Liver (tissue), 9 donors: ENCODE results near the gene RIT2. TPM values are rescaled to one million over a fixed set of nuclear protein-coding genes. Genes with fewer than 3 reads are reported as not detected.

Source experiments
- DNase-seq: peaks from one replicate; pipeline ENCODE4 v3.0.0-alpha.2; 2017; ENCODE audit warnings: low spot score
- H3K27ac ChIP-seq, 2 donors: one replicate each; pipeline ENCODE4 v1.7.0; 2013; ENCODE audit warnings: inconsistent platforms in 2 of 2, low read length in 2 of 2, control low read depth in 1 of 2, low read depth in 1 of 2, mild to moderate bottlenecking in 1 of 2
- H3K27me3 ChIP-seq, 4 donors: one replicate each; pipeline versions ENCODE4 v1.6.1 to v1.7.0; 2013; ENCODE audit warnings: low read length in 3 of 4, inconsistent platforms in 1 of 4, mild to moderate bottlenecking in 1 of 4, moderate library complexity in 1 of 4; ENCODE audit not compliant: control insufficient read depth in 4 of 4, insufficient read depth in 4 of 4
- H3K36me3 ChIP-seq, 4 donors: one replicate each; pipeline versions ENCODE4 v1.6.1 to v1.7.0; 2013; ENCODE audit warnings: low read length in 3 of 4, mild to moderate bottlenecking in 3 of 4, low read depth in 1 of 4, moderate library complexity in 1 of 4; ENCODE audit not compliant: control insufficient read depth in 4 of 4, insufficient read depth in 3 of 4
- H3K4me1 ChIP-seq, 4 donors: one replicate each; pipeline versions ENCODE4 v1.6.1 to v1.7.0; 2013; ENCODE audit warnings: low read length in 3 of 4, mild to moderate bottlenecking in 3 of 4, moderate library complexity in 1 of 4; ENCODE audit not compliant: control insufficient read depth in 4 of 4, insufficient read depth in 4 of 4
- H3K4me3 ChIP-seq, 3 donors: one replicate each; pipeline versions ENCODE4 v1.6.1 to v1.7.0; 2013; ENCODE audit warnings: low read length in 3 of 3, control low read depth in 1 of 3, low read depth in 1 of 3, mild to moderate bottlenecking in 1 of 3
- H3K9ac ChIP-seq, 2 donors: one replicate each; pipeline ENCODE4 v1.7.0; 2013; ENCODE audit warnings: low read length in 2 of 2, mild to moderate bottlenecking in 2 of 2, moderate library complexity in 2 of 2, control low read depth in 1 of 2, low read depth in 1 of 2
- H3K9me3 ChIP-seq, 4 donors: one replicate each; pipeline versions ENCODE4 v1.6.1 to v1.7.0; 2013; ENCODE audit warnings: low read length in 3 of 4; ENCODE audit not compliant: control insufficient read depth in 4 of 4
- EGR1 ChIP-seq, 2 donors: IDR thresholded peaks; 2 replicates each; pipeline ENCODE4 v1.6.1; 2016 to 2018; ENCODE audit warnings: antibody characterized with exemption in 2 of 2, low read depth in 2 of 2
- FOXA1 ChIP-seq: IDR thresholded peaks from 2 replicates; pipeline ENCODE4 v1.6.1; 2016; ENCODE audit warnings: antibody characterized with exemption
- FOXA2 ChIP-seq: IDR thresholded peaks from 2 replicates; pipeline ENCODE4 v1.6.1; 2016; ENCODE audit warnings: antibody characterized with exemption
- GABPA ChIP-seq, 2 donors: IDR thresholded peaks in 1 of 2; conservative IDR thresholded peaks in 1 of 2; 2 replicates each; pipeline ENCODE4 v1.6.1; 2016; ENCODE audit warnings: antibody characterized with exemption in 2 of 2, mild to moderate bottlenecking in 1 of 2, moderate library complexity in 1 of 2
- HNF4A ChIP-seq, 2 donors: conservative IDR thresholded peaks; 2 replicates each; pipeline ENCODE4 v1.6.1; 2016; ENCODE audit warnings: antibody characterized with exemption in 2 of 2, mild to moderate bottlenecking in 2 of 2
- HNF4G ChIP-seq: IDR thresholded peaks from 2 replicates; pipeline ENCODE4 v1.6.1; 2016; ENCODE audit warnings: antibody characterized with exemption
- JUND ChIP-seq, 2 donors: IDR thresholded peaks; 2 replicates each; pipeline ENCODE4 v1.6.1; 2016; ENCODE audit warnings: antibody characterized with exemption in 2 of 2
- NR2F2 ChIP-seq: IDR thresholded peaks from 2 replicates; pipeline ENCODE4 v1.6.1; 2016; ENCODE audit warnings: antibody characterized with exemption
- RAD21 ChIP-seq, 2 donors: IDR thresholded peaks; 2 replicates each; pipeline ENCODE4 v1.6.1; 2016; ENCODE audit warnings: antibody characterized with exemption in 2 of 2, mild to moderate bottlenecking in 2 of 2
- RXRA ChIP-seq, 2 donors: IDR thresholded peaks; 2 replicates each; pipeline ENCODE4 v1.6.1; 2017 to 2018; ENCODE audit warnings: antibody characterized with exemption in 2 of 2, mild to moderate bottlenecking in 1 of 2
- SP1 ChIP-seq: IDR thresholded peaks from 2 replicates; pipeline ENCODE4 v1.6.1; 2018; ENCODE audit warnings: antibody characterized with exemption, mild to moderate bottlenecking
- TAF1 ChIP-seq: conservative IDR thresholded peaks from 2 replicates; pipeline ENCODE4 v1.6.1; 2016; ENCODE audit warnings: antibody characterized with exemption, mild to moderate bottlenecking
- YY1 ChIP-seq: IDR thresholded peaks from 2 replicates; pipeline ENCODE4 v1.6.1; 2016; ENCODE audit warnings: antibody characterized with exemption, mild to moderate bottlenecking
- WGBS: extraction: QIAGEN DNeasy Blood & Tissue Kit; methylation state at CpG from one replicate; pipeline ENCODE4 v1.1.7; 2013; 5-methylcytosine and 5-hydroxymethylcytosine counted together
- polyA plus RNA-seq, 2 donors: library from polyadenylated mRNA; stranded (reverse) in 1 of 2; unstranded in 1 of 2; fragments of 200-250 nt in 1 of 2; fragments of >200 nt in 1 of 2; fragmentation: Nextera tagmentation in 1 of 2; extraction: Ambion mirVana in 1 of 2; gene quantifications; one replicate each; pipeline versions ENCODE4 v1.2.1 to v1.2.3, GENCODE V29; 2013 to 2015
- total RNA-seq, 2 donors: library from RNA; depleted of rRNA; stranded (reverse); fragments of >200 nt; gene quantifications; one replicate each; pipeline ENCODE4 v1.2.3, GENCODE V29; 2014
- TF ChIP-seq, protein P1 (sequence below): IDR thresholded peaks from 2 replicates; pipeline ENCODE4 v1.6.1; 2016; ENCODE audit warnings: antibody characterized with exemption
- TF ChIP-seq, protein P2 (sequence below): IDR thresholded peaks from 2 replicates; pipeline ENCODE4 v1.6.1; 2016; ENCODE audit warnings: antibody characterized with exemption
- TF ChIP-seq, protein P3 (sequence below): fragments of 150-350 bp; IDR thresholded peaks from 2 replicates; pipeline ENCODE4 v1.5.1; 2017; ENCODE audit warnings: improper control_type of control experiment, low read depth, low read length; ENCODE audit not compliant: missing input control
- TF ChIP-seq, protein P4 (sequence below): IDR thresholded peaks from 2 replicates; pipeline ENCODE4 v1.6.1; 2016; ENCODE audit warnings: antibody characterized with exemption, mild to moderate bottlenecking
- TF ChIP-seq, protein P5 (sequence below): IDR thresholded peaks from 2 replicates; pipeline ENCODE4 v1.6.1; 2016; ENCODE audit warnings: antibody characterized with exemption
- donor health status: healthy.
- donor health status: healthy.
- donor health status: healthy.
- donor health status: healthy.
- donor health status: healthy.

Gene RIT2
- total and polyA plus RNA-seq, 4 donors, result not detected

DNA sequence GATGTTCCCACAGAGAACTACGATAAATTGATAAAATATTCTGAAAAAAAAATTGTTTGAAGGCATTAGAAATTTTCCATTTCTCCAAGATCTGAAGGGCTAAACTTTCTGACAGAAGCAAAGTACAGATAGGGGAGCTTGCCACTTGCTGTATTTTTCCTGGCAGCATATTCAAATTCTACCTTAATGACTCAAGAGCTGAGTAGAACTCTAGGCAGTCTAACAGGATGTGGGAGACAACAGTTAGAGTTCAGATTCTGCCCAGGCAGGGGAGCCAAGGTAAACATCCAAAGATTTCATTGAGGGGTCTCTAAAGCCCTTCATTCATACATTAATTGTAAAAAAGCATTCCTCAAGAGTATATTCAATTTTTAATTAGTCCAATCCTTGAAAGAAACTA lies 46.0 kb upstream of the RIT2 start:
- Histone ChIP-seq H3K4me1 (no peaks in the 10 kb centered on the region), H3K27ac (no peak overlapping the region), H3K9me3 (peaks cover 0 to 1% (median under 1%) of the 10 kb centered on the region in 4 donors), H3K36me3 (no peaks in the 10 kb centered on the region), H3K9ac (no peak overlapping the region), H3K4me3 (no peak overlapping the region), H3K27me3 (no peaks in the 10 kb centered on the region)
- TF ChIP-seq RXRA (IDR thresholded peaks at IDR 0.05) (no peak), RAD21 (IDR thresholded peaks at IDR 0.05) (no peak), SP1 (no peak), FOXA1 (no peak), FOXA2 (no peak), GABPA (IDR thresholded peaks at IDR 0.05 in 1 of 2, conservative IDR thresholded peaks at IDR 0.05 in 1 of 2) (no peak), NR2F2 (no peak), HNF4A (conservative IDR thresholded peaks at IDR 0.05) (no peak), JUND (IDR thresholded peaks at IDR 0.05) (no peak)
- TF ChIP-seq, protein P1, sequence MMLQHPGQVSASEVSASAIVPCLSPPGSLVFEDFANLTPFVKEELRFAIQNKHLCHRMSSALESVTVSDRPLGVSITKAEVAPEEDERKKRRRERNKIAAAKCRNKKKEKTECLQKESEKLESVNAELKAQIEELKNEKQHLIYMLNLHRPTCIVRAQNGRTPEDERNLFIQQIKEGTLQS, result no peak
- TF ChIP-seq, protein P2, sequence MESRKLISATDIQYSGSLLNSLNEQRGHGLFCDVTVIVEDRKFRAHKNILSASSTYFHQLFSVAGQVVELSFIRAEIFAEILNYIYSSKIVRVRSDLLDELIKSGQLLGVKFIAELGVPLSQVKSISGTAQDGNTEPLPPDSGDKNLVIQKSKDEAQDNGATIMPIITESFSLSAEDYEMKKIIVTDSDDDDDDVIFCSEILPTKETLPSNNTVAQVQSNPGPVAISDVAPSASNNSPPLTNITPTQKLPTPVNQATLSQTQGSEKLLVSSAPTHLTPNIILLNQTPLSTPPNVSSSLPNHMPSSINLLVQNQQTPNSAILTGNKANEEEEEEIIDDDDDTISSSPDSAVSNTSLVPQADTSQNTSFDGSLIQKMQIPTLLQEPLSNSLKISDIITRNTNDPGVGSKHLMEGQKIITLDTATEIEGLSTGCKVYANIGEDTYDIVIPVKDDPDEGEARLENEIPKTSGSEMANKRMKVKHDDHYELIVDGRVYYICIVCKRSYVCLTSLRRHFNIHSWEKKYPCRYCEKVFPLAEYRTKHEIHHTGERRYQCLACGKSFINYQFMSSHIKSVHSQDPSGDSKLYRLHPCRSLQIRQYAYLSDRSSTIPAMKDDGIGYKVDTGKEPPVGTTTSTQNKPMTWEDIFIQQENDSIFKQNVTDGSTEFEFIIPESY, result no peak
- TF ChIP-seq, protein P3, sequence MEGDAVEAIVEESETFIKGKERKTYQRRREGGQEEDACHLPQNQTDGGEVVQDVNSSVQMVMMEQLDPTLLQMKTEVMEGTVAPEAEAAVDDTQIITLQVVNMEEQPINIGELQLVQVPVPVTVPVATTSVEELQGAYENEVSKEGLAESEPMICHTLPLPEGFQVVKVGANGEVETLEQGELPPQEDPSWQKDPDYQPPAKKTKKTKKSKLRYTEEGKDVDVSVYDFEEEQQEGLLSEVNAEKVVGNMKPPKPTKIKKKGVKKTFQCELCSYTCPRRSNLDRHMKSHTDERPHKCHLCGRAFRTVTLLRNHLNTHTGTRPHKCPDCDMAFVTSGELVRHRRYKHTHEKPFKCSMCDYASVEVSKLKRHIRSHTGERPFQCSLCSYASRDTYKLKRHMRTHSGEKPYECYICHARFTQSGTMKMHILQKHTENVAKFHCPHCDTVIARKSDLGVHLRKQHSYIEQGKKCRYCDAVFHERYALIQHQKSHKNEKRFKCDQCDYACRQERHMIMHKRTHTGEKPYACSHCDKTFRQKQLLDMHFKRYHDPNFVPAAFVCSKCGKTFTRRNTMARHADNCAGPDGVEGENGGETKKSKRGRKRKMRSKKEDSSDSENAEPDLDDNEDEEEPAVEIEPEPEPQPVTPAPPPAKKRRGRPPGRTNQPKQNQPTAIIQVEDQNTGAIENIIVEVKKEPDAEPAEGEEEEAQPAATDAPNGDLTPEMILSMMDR, result no peak
- DNase-seq, result no peak
- WGBS, result 68% methylated on average over 1 of the region's 1 CpG

DNA sequence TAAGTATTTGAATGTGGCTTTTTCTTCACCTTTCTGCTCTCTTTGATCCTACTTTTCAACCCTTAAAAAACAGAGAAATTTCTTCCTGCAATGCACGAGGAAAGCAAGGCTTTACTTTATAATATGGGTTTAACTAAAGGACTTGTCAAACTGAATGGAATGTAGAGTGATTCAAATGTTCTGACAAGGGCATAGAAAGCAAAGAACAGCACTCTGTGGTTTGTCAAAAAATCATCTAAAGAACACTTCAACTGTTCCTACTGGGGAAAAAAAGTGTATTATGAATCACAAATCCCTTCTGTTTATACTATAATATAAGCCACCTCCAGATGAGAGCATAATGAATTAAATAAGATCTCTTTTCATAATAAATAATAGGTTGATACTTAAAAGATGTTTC lies 45.0 kb upstream of the RIT2 start:
- 58% methylated on average over 1 of the region's 1 CpG for WGBS
- Histone ChIP-seq H3K36me3 (no peaks in the 10 kb centered on the region), H3K27ac (no peak overlapping the region), H3K4me3 (no peak overlapping the region), H3K4me1 (no peaks in the 10 kb centered on the region), H3K9ac (no peak overlapping the region), H3K27me3 (no peaks in the 10 kb centered on the region), H3K9me3 (no peaks in the 10 kb centered on the region)
- TF ChIP-seq, protein P4, sequence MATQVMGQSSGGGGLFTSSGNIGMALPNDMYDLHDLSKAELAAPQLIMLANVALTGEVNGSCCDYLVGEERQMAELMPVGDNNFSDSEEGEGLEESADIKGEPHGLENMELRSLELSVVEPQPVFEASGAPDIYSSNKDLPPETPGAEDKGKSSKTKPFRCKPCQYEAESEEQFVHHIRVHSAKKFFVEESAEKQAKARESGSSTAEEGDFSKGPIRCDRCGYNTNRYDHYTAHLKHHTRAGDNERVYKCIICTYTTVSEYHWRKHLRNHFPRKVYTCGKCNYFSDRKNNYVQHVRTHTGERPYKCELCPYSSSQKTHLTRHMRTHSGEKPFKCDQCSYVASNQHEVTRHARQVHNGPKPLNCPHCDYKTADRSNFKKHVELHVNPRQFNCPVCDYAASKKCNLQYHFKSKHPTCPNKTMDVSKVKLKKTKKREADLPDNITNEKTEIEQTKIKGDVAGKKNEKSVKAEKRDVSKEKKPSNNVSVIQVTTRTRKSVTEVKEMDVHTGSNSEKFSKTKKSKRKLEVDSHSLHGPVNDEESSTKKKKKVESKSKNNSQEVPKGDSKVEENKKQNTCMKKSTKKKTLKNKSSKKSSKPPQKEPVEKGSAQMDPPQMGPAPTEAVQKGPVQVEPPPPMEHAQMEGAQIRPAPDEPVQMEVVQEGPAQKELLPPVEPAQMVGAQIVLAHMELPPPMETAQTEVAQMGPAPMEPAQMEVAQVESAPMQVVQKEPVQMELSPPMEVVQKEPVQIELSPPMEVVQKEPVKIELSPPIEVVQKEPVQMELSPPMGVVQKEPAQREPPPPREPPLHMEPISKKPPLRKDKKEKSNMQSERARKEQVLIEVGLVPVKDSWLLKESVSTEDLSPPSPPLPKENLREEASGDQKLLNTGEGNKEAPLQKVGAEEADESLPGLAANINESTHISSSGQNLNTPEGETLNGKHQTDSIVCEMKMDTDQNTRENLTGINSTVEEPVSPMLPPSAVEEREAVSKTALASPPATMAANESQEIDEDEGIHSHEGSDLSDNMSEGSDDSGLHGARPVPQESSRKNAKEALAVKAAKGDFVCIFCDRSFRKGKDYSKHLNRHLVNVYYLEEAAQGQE, result no peak
- TF ChIP-seq FOXA2, result no peak
- no peak for TF ChIP-seq NR2F2
- no peak for TF ChIP-seq HNF4G
- no peak for TF ChIP-seq RXRA (IDR thresholded peaks at IDR 0.05)
- no peak for TF ChIP-seq YY1
- TF ChIP-seq RAD21 (IDR thresholded peaks at IDR 0.05), result no peak
- TF ChIP-seq GABPA (IDR thresholded peaks at IDR 0.05 in 1 of 2, conservative IDR thresholded peaks at IDR 0.05 in 1 of 2), result no peak
- no peak for TF ChIP-seq JUND (IDR thresholded peaks at IDR 0.05)
- no peak for TF ChIP-seq EGR1 (IDR thresholded peaks at IDR 0.05; ENCODE audit: low read depth in 2 of 2)
- TF ChIP-seq, protein P2, result no peak
- no peak for TF ChIP-seq HNF4A (conservative IDR thresholded peaks at IDR 0.05)
- TF ChIP-seq, protein P5, sequence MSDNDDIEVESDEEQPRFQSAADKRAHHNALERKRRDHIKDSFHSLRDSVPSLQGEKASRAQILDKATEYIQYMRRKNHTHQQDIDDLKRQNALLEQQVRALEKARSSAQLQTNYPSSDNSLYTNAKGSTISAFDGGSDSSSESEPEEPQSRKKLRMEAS, result no peak
- no peak for TF ChIP-seq SP1
- TF ChIP-seq, protein P3, result no peak
- TF ChIP-seq, protein P1, result no peak
- TF ChIP-seq FOXA1, result no peak
- TF ChIP-seq TAF1, result no peak
- DNase-seq, result no peak
